Measurements from ENCODE around the gene GRID2. TPM values are rescaled to one million over a fixed set of nuclear protein-coding genes. Genes with fewer than 3 reads are reported as not detected.

Gene GRID2
- total and polyA plus RNA-seq, 12 donors: 0.01 to 0.07 (median 0.07) TPM; not detected in 9

- Histone ChIP-seq H3K4me3 (no peak overlapping the region), H3K4me1 (no peaks in the 10 kb centered on the region), H3K36me3 (no peaks in the 10 kb centered on the region), H3K27me3 (no peaks in the 10 kb centered on the region), H3K27ac (no peak overlapping the region), H3K9me3 (no peaks in the 10 kb centered on the region)
- WGBS, 2 donors: 77 to 79% methylated on average over 7 of the region's 7 CpGs
- DNase-seq (no peak), ATAC-seq (no peak)
- TF ChIP-seq, protein P1, sequence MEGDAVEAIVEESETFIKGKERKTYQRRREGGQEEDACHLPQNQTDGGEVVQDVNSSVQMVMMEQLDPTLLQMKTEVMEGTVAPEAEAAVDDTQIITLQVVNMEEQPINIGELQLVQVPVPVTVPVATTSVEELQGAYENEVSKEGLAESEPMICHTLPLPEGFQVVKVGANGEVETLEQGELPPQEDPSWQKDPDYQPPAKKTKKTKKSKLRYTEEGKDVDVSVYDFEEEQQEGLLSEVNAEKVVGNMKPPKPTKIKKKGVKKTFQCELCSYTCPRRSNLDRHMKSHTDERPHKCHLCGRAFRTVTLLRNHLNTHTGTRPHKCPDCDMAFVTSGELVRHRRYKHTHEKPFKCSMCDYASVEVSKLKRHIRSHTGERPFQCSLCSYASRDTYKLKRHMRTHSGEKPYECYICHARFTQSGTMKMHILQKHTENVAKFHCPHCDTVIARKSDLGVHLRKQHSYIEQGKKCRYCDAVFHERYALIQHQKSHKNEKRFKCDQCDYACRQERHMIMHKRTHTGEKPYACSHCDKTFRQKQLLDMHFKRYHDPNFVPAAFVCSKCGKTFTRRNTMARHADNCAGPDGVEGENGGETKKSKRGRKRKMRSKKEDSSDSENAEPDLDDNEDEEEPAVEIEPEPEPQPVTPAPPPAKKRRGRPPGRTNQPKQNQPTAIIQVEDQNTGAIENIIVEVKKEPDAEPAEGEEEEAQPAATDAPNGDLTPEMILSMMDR (IDR thresholded peaks at IDR 0.05): no peak
- intact Hi-C loops (cut with DNase I): no loop called here
Measured at GRCh38 chr4:92455329-92455839, 151.6 kb downstream of the GRID2 start.

GRCh38 chr4:92455951-92456350 lies 152.2 kb downstream of the GRID2 start:
- TF ChIP-seq, protein P1 (IDR thresholded peaks at IDR 0.05): no peak
- Histone ChIP-seq H3K4me3 (no peak overlapping the region), H3K4me1 (no peaks in the 10 kb centered on the region), H3K9me3 (no peaks in the 10 kb centered on the region), H3K27me3 (no peaks in the 10 kb centered on the region), H3K36me3 (no peaks in the 10 kb centered on the region), H3K27ac (no peak overlapping the region)
- WGBS, 2 donors: 67 to 71% methylated on average over 2 of the region's 2 CpGs
- DNase-seq (no peak), ATAC-seq (no peak)
- intact Hi-C loops (cut with DNase I): no loop called here

GRCh38 chr4:92461732-92462131 lies 158.0 kb downstream of the GRID2 start:
- intact Hi-C loops (cut with DNase I): no loop called here
- Histone ChIP-seq H3K9me3 (no peaks in the 10 kb centered on the region), H3K36me3 (no peaks in the 10 kb centered on the region), H3K27me3 (no peaks in the 10 kb centered on the region), H3K4me1 (no peaks in the 10 kb centered on the region), H3K4me3 (no peak overlapping the region), H3K27ac (no peak overlapping the region)
- 70 to 79% methylated on average over 1 of the region's 1 CpG for WGBS, 2 donors
- ATAC-seq (no peak), DNase-seq (no peak)
- TF ChIP-seq, protein P1 (IDR thresholded peaks at IDR 0.05): no peak

DNA sequence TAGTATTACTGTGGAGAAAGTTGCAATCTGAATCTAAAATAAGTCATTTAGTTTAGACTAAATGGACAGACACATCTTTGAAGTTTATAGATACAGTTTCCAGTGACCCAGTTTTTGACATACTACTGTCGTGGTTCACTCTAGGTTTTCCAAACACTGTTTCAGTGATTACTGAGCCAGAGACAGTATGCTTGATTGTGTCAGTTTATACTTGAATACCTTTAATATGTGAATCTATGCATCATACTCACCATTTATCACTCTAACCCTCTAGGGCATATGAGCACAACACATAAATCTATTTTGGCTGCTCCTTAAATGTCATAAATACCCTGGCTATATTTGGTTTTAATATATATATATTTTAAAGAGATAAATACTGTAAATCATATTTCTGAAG lies 173.5 kb downstream of the GRID2 start:
- Histone ChIP-seq H3K27ac (no peak overlapping the region), H3K4me1 (no peaks in the 10 kb centered on the region), H3K9me3 (no peaks in the 10 kb centered on the region), H3K27me3 (no peaks in the 10 kb centered on the region), H3K36me3 (no peaks in the 10 kb centered on the region), H3K4me3 (no peak overlapping the region)
- WGBS, 2 donors: 59 to 73% methylated on average over 1 of the region's 1 CpG
- ATAC-seq: no peak
- TF ChIP-seq, protein P1 (IDR thresholded peaks at IDR 0.05): no peak
- intact Hi-C loops (cut with DNase I): no loop called here
- no peak for DNase-seq

Measured in heart right ventricle (tissue), 16 donors.